A549 (cell line): ENCODE results near the gene ZNF814.
"Not testable (repeated sequence)": the region's sequence is repeated elsewhere in the genome, so short reads cannot be mapped to it uniquely, and the experiment has no call there.

Source experiments
- CTCF ChIP-seq: fragments of >200 bp; sonication (Bioruptor Twin); formaldehyde crosslinking; IDR thresholded peaks from 3 replicates; pipeline ENCODE4 v1.5.1; 2016
- MAX ChIP-seq: IDR thresholded peaks from 2 replicates; pipeline ENCODE4 v1.6.1; 2012
- RAD21 ChIP-seq, 2 experiments: fragments of >200 bp in 1 of 2; sonication (Bioruptor Twin) in 1 of 2; formaldehyde crosslinking in 1 of 2; IDR thresholded peaks in 1 of 2; conservative IDR thresholded peaks in 1 of 2; 2 replicates in 1 of 2; 3 replicates in 1 of 2; pipeline ENCODE4 v1.6.1; 2012 to 2018; ENCODE audit warnings: inconsistent platforms in 1 of 2

- TF ChIP-seq RAD21 (conservative IDR thresholded peaks at IDR 0.05 in 1 of 2, IDR thresholded peaks at IDR 0.05 in 1 of 2); CTCF; MAX: not testable (repeated sequence)
Measured at GRCh38 chr19:57890706-57891105, 1.9 kb upstream of the ZNF814 start.
